Cortex of kidney (tissue), 1 donor: ENCODE measurements around the gene AP3D1.
A peak's percentile ranks its signal among the peaks of the same experiment; 100 is the strongest.
"Not testable (repeated sequence)": the region's sequence is repeated elsewhere in the genome, so short reads cannot be mapped to it uniquely, and the experiment has no call there.

ENCODE experiments used
- DNase-seq: peaks from one replicate; lab custom pipeline; 2025; lab: John Stamatoyannopoulos, UW

The AP3D1 gene

GRCh38 chr19:2110822-2111221, 40.5 kb downstream of the AP3D1 start:
- DNase-seq: no peak

- DNase-seq: no peak
Observed at GRCh38 chr19:2109046-2109864, 42.1 kb downstream of the AP3D1 start.

GRCh38 chr19:2108251-2109016, 42.9 kb downstream of the AP3D1 start:
- no peak for DNase-seq

- no peak for DNase-seq
Observed at GRCh38 chr19:2103045-2103707, 48.2 kb downstream of the AP3D1 start.

- no peak for DNase-seq
Observed at GRCh38 chr19:2101417-2102335, 49.7 kb downstream of the AP3D1 start.

GRCh38 chr19:2100719-2101061, 50.7 kb downstream of the AP3D1 start:
- no peak for DNase-seq

- no peak for DNase-seq
Observed at GRCh38 chr19:2099937-2100718, 51.2 kb downstream of the AP3D1 start.

GRCh38 chr19:2099054-2099501, 52.3 kb downstream of the AP3D1 start:
- no peak for DNase-seq

GRCh38 chr19:2097886-2098327, 53.5 kb downstream of the AP3D1 start:
- DNase-seq: no peak

- DNase-seq: no peak
Observed at GRCh38 chr19:2097203-2097885, 54.0 kb downstream of the AP3D1 start.

GRCh38 chr19:2096480-2097202, 54.7 kb downstream of the AP3D1 start, which contains the start of gene IZUMO4:
TSS of gene IZUMO4 (plus strand) at chr19:2096915. CDS start at chr19:2096946, 31 bp downstream.
- DNase-seq: peak; percentile 95

- no peak for DNase-seq
Observed at GRCh38 chr19:2096034-2096479, 55.3 kb downstream of the AP3D1 start, which contains the start of gene MOB3A. TSS of gene MOB3A (minus strand) at chr19:2096326. CDS start at chr19:2078560, 17,766 bp downstream.

- not testable (repeated sequence) for DNase-seq
Observed at GRCh38 chr19:2091926-2092525, 59.3 kb downstream of the AP3D1 start.

GRCh38 chr19:2089727-2090053, 61.7 kb downstream of the AP3D1 start:
- no peak for DNase-seq

- no peak for DNase-seq
Observed at GRCh38 chr19:2089001-2089711, 62.2 kb downstream of the AP3D1 start.

- DNase-seq: no peak
Observed at GRCh38 chr19:2087621-2088100, 63.7 kb downstream of the AP3D1 start.

GRCh38 chr19:2086695-2087620, 64.4 kb downstream of the AP3D1 start:
- not testable (repeated sequence) for DNase-seq
